Adrenal gland (tissue), 5 donors: Measurements from ENCODE around the gene DHRS7B.

Experiments
- POLR2A ChIP-seq, 2 donors: fragments of 450-650 bp; IDR thresholded peaks; one replicate each; pipeline ENCODE4 v1.6.1; 2017; ENCODE audit warnings: antibody characterized with exemption in 2 of 2, mild to moderate bottlenecking in 2 of 2, moderate library complexity in 1 of 2
- TF ChIP-seq, protein P1 (sequence below), 6 experiments: fragments of 450-650 bp in 4 of 6; fragments of 200-600 bp in 2 of 6; sonication (generic) in 1 of 6; IDR thresholded peaks; 1 replicate in 5 of 6; 2 replicates in 1 of 6; pipeline versions ENCODE4 v1.5.1 to v1.8.0; 2016 to 2021; ENCODE audit warnings: antibody characterized with exemption in 6 of 6, mild to moderate bottlenecking in 2 of 6, moderate library complexity in 1 of 6
- donor health status: DM: no; HTN: no; CAD: no.

DNA sequence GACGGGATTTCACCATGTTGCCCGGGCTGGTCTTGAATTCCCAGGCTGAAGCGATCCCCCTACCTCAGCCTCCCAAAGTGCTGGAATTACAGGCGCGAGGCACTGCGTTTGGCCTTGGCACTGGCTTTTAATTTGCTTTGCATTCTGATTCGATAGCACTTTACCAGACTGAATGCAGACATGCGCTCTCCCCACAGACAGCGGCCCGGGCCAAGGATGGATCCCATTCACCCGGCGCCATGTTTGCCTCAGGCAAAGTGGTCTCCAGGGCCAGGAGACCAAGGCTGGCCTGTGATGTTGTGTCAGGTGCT is 41.7 kb downstream of the DHRS7B start:
- TF ChIP-seq, protein P1, sequence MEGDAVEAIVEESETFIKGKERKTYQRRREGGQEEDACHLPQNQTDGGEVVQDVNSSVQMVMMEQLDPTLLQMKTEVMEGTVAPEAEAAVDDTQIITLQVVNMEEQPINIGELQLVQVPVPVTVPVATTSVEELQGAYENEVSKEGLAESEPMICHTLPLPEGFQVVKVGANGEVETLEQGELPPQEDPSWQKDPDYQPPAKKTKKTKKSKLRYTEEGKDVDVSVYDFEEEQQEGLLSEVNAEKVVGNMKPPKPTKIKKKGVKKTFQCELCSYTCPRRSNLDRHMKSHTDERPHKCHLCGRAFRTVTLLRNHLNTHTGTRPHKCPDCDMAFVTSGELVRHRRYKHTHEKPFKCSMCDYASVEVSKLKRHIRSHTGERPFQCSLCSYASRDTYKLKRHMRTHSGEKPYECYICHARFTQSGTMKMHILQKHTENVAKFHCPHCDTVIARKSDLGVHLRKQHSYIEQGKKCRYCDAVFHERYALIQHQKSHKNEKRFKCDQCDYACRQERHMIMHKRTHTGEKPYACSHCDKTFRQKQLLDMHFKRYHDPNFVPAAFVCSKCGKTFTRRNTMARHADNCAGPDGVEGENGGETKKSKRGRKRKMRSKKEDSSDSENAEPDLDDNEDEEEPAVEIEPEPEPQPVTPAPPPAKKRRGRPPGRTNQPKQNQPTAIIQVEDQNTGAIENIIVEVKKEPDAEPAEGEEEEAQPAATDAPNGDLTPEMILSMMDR (IDR thresholded peaks at IDR 0.05): no peak
- TF ChIP-seq POLR2A (IDR thresholded peaks at IDR 0.05): no peak
